Measurements from ENCODE around the gene BTG4. TPM values are rescaled to one million over a fixed set of nuclear protein-coding genes. Genes with fewer than 3 reads are reported as not detected.

Gene BTG4
- total RNA-seq, 1 experiment from 2014 or later = not detected

- Histone ChIP-seq H3K79me2 (ENCODE audit: insufficient read depth, low read length) (no peaks in the 10 kb centered on the region), H3K9me2 (ENCODE audit: insufficient read depth) (no peaks in the 10 kb centered on the region), H3K4me2 (ENCODE audit: low read length) (no peak overlapping the region), H3K9ac (ENCODE audit: low read length) (no peak overlapping the region), H3K9me3 (ENCODE audit: control insufficient read depth in 1 of 2, insufficient read depth in 1 of 2, low read depth in 1 of 2, low read length in 2 of 2) (peaks cover 0 to 5% of the 10 kb centered on the region in 2 experiments; a peak in 1 of 4 replicates), H3K36me3 (ENCODE audit: control insufficient read depth in 1 of 2, insufficient read depth in 2 of 2, low read length in 2 of 2) (no peaks in the 10 kb centered on the region), H3K4me1 (ENCODE audit: control insufficient read depth in 1 of 2, insufficient read depth in 2 of 2, low read length in 2 of 2) (no peaks in the 10 kb centered on the region), H3K27me3 (ENCODE audit: insufficient read depth, low read length) (no peaks in the 10 kb centered on the region), H3K27ac (ENCODE audit: low read depth, low read length) (no peak overlapping the region), H2AFZ (ENCODE audit: low read depth, low read length, poor library complexity, severe bottlenecking) (no peak overlapping the region), H4K20me1 (ENCODE audit: insufficient read depth) (no peaks in the 10 kb centered on the region), H3K4me3 (replicated peaks in 1 of 2; ENCODE audit: low read depth in 1 of 2, low read length in 2 of 2) (no peak overlapping the region)
- TF ChIP-seq SIN3A (IDR thresholded peaks at IDR 0.05; ENCODE audit: low read depth) (no peak), CTCF (IDR thresholded peaks at IDR 0.05 in 2 of 3, conservative IDR thresholded peaks at IDR 0.05 in 1 of 3; ENCODE audit: borderline replicate concordance in 1 of 3, insufficient read depth in 1 of 3, low read depth in 2 of 3, low read length in 2 of 3) (no peak), TCF7L2 (IDR thresholded peaks at IDR 0.05; ENCODE audit: borderline replicate concordance, extremely low read depth, insufficient read depth, insufficient read length) (no peak), SRF (IDR thresholded peaks at IDR 0.05; ENCODE audit: low read depth) (no peak), EZH2phosphoT487 (IDR thresholded peaks at IDR 0.05; ENCODE audit: borderline replicate concordance) (no peak), SP1 (IDR thresholded peaks at IDR 0.05; ENCODE audit: low read depth) (no peak), CEBPB (IDR thresholded peaks at IDR 0.05; ENCODE audit: low read depth) (no peak), ATF3 (IDR thresholded peaks at IDR 0.05) (no peak), ZFX (IDR thresholded peaks at IDR 0.05) (no peak), YY1 (IDR thresholded peaks at IDR 0.05; ENCODE audit: extremely low read depth, insufficient replicate concordance, low read depth, low read length) (no peak), REST (IDR thresholded peaks at IDR 0.05; ENCODE audit: low read depth) (no peak), EZH2 (IDR thresholded peaks at IDR 0.05) (no peak), ELF1 (IDR thresholded peaks at IDR 0.05; ENCODE audit: borderline replicate concordance, low read depth) (no peak), POLR2A (IDR thresholded peaks at IDR 0.05; ENCODE audit: borderline replicate concordance, extremely low read depth, insufficient read depth, insufficient read length) (no peak)
- ATAC-seq = no peak
- no TSS peak for BruUV-seq (replicated peaks)
- CTCF ChIA-PET = no interaction called here
- no peak for DNase-seq (ENCODE audit: low read depth, low spot score)
- POLR2A ChIA-PET = no interaction called here
- intact Hi-C loops (cut with micrococcal nuclease) = no loop called here
- RAD21 ChIA-PET (ENCODE audit: low non-redundant PET in 1 of 2, low total read pairs in 2 of 2, uncharacterized antibody in 2 of 2, unreplicated experiment in 2 of 2) = no interaction called here
These were observed 28.8 kb downstream of the BTG4 start for GRCh38 chr11:111483431-111483830.

All from HCT116 (cell line).